ENCODE measurements around the gene WNK1. TPM values are rescaled to one million over a fixed set of nuclear protein-coding genes. Genes with fewer than 3 reads are reported as not detected.

WNK1 gene
- total RNA-seq, 4 donors from 2014 or later: 168 to 223 (median 204) TPM

- Histone ChIP-seq H3K36me3 (no peaks in the 10 kb centered on the region), H3K27me3 (no peaks in the 10 kb centered on the region), H3K27ac (peak overlapping the region in 3 of 4 donors; percentile 51 to 75 (median 57)), H3K9me3 (no peaks in the 10 kb centered on the region), H3K4me3 (no peak overlapping the region), H3K4me1 (peaks cover 0 to 4% of the 10 kb centered on the region in 2 donors)
- TF ChIP-seq POLR2A (IDR thresholded peaks at IDR 0.05): no peak
- TF ChIP-seq CTCF (IDR thresholded peaks at IDR 0.05 in 4 of 5, conservative IDR thresholded peaks at IDR 0.05 in 1 of 5): no peak
- intact Hi-C loops (cut with DNase I; ENCODE audit: low total_unique reads): no loop called here
- ATAC-seq: peak; percentile 68 to 82
- in situ Hi-C loops (cut with MboI; ENCODE audit: low sequenced_read_pairs in 4 of 4): loop anchor here in 1 of 4 donors (25.0 kb wide), 1 partner anchor 150 kb away; no protein-coding TSS in a partner anchor
- DNase-seq: no peak
Measured at GRCh38 chr12:737122-737739, 15.1 kb upstream of the WNK1 start.

GRCh38 chr12:738712-739111 lies 13.7 kb upstream of the WNK1 start:
- peaks cover 0 to 4% of the 10 kb centered on the region in 2 donors for H3K4me1 ChIP-seq
- no peak for TF ChIP-seq CTCF (IDR thresholded peaks at IDR 0.05 in 4 of 5, conservative IDR thresholded peaks at IDR 0.05 in 1 of 5)
- no peak overlapping the region for H3K4me3 ChIP-seq
- peak overlapping the region; percentile 41 to 75 (median 54) for H3K27ac ChIP-seq
- DNase-seq: no peak
- intact Hi-C loops (cut with DNase I; ENCODE audit: low total_unique reads): no loop called here
- in situ Hi-C loops (cut with MboI; ENCODE audit: low sequenced_read_pairs in 4 of 4): loop anchor here in 1 of 4 donors (25.0 kb wide), 1 partner anchor 151 kb away; no protein-coding TSS in a partner anchor
- H3K36me3 ChIP-seq: no peaks in the 10 kb centered on the region
- no peaks in the 10 kb centered on the region for H3K9me3 ChIP-seq
- no peaks in the 10 kb centered on the region for H3K27me3 ChIP-seq
- peak in 1 of 2 donors; percentile 24 for ATAC-seq

GRCh38 chr12:739349-739748 lies 13.0 kb upstream of the WNK1 start:
- Histone ChIP-seq H3K36me3 (no peaks in the 10 kb centered on the region), H3K4me1 (peaks cover 0 to 4% of the 10 kb centered on the region in 2 donors), H3K9me3 (no peaks in the 10 kb centered on the region), H3K27ac (peak overlapping the region; percentile 41 to 75 (median 54)), H3K4me3 (no peak overlapping the region), H3K27me3 (no peaks in the 10 kb centered on the region)
- DNase-seq (no peak), ATAC-seq (no peak)
- TF ChIP-seq CTCF (IDR thresholded peaks at IDR 0.05 in 4 of 5, conservative IDR thresholded peaks at IDR 0.05 in 1 of 5): no peak
- TF ChIP-seq POLR2A (IDR thresholded peaks at IDR 0.05): no peak
- intact Hi-C loops (cut with DNase I; ENCODE audit: low total_unique reads): no loop called here
- in situ Hi-C loops (cut with MboI; ENCODE audit: low sequenced_read_pairs in 4 of 4): loop anchor here in 1 of 4 donors (25.0 kb wide), 1 partner anchor 152 kb away; no protein-coding TSS in a partner anchor

GRCh38 chr12:740921-741320 lies 11.5 kb upstream of the WNK1 start:
- TF ChIP-seq CTCF (IDR thresholded peaks at IDR 0.05 in 4 of 5, conservative IDR thresholded peaks at IDR 0.05 in 1 of 5) (no peak), POLR2A (IDR thresholded peaks at IDR 0.05) (no peak)
- H3K4me1 ChIP-seq: peaks cover 0 to 4% of the 10 kb centered on the region in 2 donors
- no peak overlapping the region for H3K4me3 ChIP-seq
- H3K9me3 ChIP-seq: no peaks in the 10 kb centered on the region
- intact Hi-C loops (cut with DNase I; ENCODE audit: low total_unique reads) (no loop called here), in situ Hi-C loops (cut with MboI; ENCODE audit: low sequenced_read_pairs in 4 of 4) (loop anchor here in 2 of 4 donors (10.0 to 25.0 kb wide), 2 partner anchors 154 to 166 kb away; no protein-coding TSS in a partner anchor)
- DNase-seq (no peak), ATAC-seq (no peak)
- no peaks in the 10 kb centered on the region for H3K27me3 ChIP-seq
- no peak overlapping the region for H3K27ac ChIP-seq
- no peaks in the 10 kb centered on the region for H3K36me3 ChIP-seq

All from gastrocnemius medialis (tissue), 4 donors.